Measurements from ENCODE around the gene INSRR. TPM values are rescaled to one million over a fixed set of nuclear protein-coding genes. Genes with fewer than 3 reads are reported as not detected.

The INSRR gene
- total RNA-seq, 2 experiments from 2014 or later: 0.12 to 0.20 TPM

DNA sequence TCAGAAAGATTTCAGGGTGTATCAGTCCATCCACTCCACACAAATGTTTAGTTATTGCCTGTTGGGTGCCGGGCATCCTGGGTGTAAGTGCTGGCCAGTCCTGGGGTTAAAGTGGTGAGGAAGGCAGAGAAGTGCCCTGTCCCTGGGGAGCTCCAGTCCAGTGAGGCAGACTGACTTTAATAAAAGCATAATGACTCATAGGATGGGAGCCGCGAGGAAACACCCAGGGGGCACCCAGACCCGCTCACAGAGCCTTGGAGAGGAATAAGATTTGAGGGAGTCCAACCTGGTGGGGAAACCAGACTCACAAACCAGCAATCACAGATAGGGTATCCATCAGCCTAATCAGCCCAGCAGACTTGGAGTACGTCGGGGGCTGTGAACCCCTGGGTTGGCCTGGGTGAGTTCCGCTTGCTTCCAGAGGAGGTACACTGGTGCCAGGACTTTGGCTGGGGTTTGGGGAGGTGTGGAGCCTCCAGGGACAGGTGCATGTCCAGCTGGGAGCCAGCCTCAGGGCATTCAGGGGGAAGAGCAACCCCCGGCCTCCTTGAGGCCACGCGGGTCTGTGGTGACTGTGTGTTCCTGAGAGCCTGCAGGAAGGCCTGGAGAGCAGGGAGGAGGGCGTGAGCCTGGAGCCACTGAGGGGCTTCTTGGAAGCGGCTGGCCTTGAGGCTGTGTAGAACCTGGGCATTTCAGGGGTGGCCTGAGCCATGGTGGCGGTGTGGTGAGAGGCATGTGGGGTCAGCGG lies 38.3 kb upstream of the INSRR start:
- Mint-ChIP-seq H3K27ac (no peak overlapping the region), H3K36me3 (no peaks in the 10 kb centered on the region), H3K4me3 (no peak overlapping the region), H3K9me3 (no peaks in the 10 kb centered on the region), H3K27me3 (peaks cover 57% of the 10 kb centered on the region), H3K4me1 (peaks cover 15% of the 10 kb centered on the region)
- DNase-seq: no peak

DNA sequence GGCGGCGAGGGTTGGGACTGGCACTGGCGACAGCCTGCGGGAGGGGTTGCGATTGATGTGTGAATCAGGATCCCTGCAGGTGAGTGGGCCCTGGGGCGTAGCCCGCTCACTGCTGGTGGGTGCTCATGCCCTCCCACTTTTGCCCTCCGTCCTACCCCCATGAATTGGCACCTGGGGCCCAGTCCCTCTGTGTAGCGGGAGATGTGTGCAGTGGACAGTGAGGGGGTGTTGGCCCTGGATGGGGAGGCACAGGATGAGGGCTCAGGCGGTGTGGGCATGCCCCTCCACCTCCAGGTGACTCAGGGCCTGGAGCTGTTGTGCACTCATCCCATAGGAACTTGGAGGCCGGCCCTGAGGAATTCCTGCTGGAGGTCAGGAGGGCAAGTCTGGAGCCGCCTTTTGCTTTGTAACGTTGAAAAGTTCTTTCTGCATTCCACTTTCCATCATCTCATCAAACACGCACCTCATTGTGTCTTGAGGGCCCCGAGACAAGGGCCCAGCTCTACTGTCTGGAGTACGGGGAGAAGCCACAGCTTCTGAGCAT lies 37.6 kb upstream of the INSRR start:
- no peak overlapping the region for H3K27ac Mint-ChIP-seq
- H3K9me3 Mint-ChIP-seq: no peaks in the 10 kb centered on the region
- H3K4me1 Mint-ChIP-seq: peaks cover 15% of the 10 kb centered on the region
- H3K27me3 Mint-ChIP-seq: peaks cover 64% of the 10 kb centered on the region
- no peak for DNase-seq
- H3K36me3 Mint-ChIP-seq: no peaks in the 10 kb centered on the region
- H3K4me3 Mint-ChIP-seq: no peak overlapping the region

DNA sequence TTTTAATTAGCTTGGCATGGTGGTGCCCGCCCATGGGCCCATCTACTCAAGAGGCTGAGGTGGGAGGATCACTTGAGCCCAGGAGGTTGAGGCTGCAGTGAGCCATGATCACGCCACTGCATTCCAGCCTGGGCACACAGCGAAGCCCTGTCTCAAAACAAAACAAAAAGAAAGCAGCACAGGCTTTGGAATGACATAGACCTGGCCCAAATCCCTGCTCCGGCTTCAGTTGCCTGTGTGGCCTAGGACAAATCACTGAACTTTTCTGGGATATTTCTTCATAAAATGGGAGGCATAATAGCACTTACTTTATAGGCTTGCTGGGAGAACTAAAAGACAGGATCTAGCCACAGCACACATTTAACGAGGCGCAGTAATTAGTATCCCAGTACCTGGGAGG lies 37.0 kb upstream of the INSRR start:
- DNase-seq: no peak
- H3K4me1 Mint-ChIP-seq: peaks cover 15% of the 10 kb centered on the region
- H3K27ac Mint-ChIP-seq: no peak overlapping the region
- no peak overlapping the region for H3K4me3 Mint-ChIP-seq
- H3K27me3 Mint-ChIP-seq: peaks cover 70% of the 10 kb centered on the region
- H3K36me3 Mint-ChIP-seq: no peaks in the 10 kb centered on the region
- H3K9me3 Mint-ChIP-seq: no peaks in the 10 kb centered on the region

DNA sequence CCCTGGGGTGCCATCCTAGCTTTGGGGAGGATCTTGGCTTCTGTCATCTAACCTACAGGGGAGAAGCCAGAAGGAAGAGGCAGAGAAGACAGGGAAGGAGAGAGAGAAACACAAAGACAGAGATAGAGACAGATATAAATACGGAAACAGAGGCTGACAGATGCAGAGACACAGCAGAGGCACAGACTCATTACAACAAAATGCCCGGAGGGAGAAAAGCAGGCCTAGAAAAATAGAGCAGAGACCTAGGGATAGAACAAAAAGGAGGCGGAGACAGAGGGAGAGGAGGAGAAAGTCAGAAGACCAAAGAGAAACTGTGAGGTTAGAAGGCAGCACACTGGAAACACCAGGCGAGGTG lies 36.5 kb upstream of the INSRR start:
- no peak overlapping the region for H3K27ac Mint-ChIP-seq
- DNase-seq: no peak
- peaks cover 16% of the 10 kb centered on the region for H3K4me1 Mint-ChIP-seq
- H3K9me3 Mint-ChIP-seq: no peaks in the 10 kb centered on the region
- H3K27me3 Mint-ChIP-seq: peaks cover 75% of the 10 kb centered on the region
- no peak overlapping the region for H3K4me3 Mint-ChIP-seq
- H3K36me3 Mint-ChIP-seq: no peaks in the 10 kb centered on the region

DNA sequence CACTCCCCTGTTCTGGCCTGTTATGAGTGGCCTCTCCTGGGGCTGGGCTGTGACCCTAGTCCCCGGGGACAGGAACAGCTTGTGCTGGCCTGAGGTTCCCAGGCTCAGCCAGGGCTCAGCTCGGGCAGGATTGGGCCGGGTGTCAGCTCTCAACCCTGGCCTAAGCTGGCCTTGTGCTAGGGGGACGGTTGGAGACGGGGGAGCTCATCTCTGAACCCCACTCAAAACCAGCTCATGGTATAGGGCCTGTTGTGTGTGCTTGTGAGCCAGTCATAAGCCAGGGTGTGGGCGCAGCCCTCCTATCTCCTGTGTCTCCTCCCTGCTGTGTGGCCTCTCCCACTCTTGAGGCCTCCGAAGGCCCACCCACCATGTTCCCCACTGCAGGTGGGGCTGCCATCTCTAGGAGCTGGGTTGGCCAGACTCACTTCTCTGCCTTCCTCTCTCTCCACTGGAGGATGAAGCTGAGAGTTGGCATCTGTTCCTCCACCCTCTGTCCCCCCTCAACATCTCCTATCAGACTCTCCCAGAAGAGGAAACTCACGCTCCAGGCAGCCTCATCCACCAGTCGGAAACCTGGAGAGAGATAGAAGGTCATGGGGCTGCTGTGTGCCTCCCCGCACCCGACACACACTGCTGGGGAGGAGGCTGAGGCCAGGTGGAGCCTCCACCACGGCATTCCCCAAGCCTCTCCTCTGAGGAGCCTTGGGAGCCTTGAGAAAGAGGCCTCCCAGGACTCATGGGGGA lies 36.0 kb upstream of the INSRR start:
- Mint-ChIP-seq H3K4me3 (no peak overlapping the region), H3K9me3 (no peaks in the 10 kb centered on the region), H3K27ac (no peak overlapping the region), H3K4me1 (peaks cover 19% of the 10 kb centered on the region), H3K36me3 (no peaks in the 10 kb centered on the region), H3K27me3 (peaks cover 80% of the 10 kb centered on the region)
- no peak for DNase-seq

DNA sequence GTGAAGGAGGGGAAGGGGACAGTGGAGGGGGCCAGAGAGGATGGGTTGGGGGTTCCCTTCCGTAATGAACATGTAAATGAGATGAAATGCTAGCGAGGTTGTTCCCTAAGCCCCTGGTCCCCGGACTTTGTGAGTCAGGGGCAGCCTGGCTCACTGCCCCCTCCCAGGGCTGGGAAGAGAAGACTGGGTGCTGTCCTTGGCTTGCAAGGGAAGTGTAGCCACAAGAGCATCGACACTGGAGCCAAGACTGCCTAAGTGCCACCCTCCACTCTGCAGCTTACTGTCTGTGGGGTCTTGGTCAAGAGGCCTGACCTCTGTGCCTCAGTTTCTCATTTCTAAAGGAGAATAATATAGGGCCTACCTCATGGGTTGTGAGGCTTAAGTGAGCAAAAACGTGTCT lies 35.1 kb upstream of the INSRR start:
- no peaks in the 10 kb centered on the region for H3K9me3 Mint-ChIP-seq
- H3K36me3 Mint-ChIP-seq: no peaks in the 10 kb centered on the region
- peaks cover 19% of the 10 kb centered on the region for H3K4me1 Mint-ChIP-seq
- DNase-seq: no peak
- peaks cover 81% of the 10 kb centered on the region for H3K27me3 Mint-ChIP-seq
- no peak overlapping the region for H3K27ac Mint-ChIP-seq
- H3K4me3 Mint-ChIP-seq: no peak overlapping the region

DNA sequence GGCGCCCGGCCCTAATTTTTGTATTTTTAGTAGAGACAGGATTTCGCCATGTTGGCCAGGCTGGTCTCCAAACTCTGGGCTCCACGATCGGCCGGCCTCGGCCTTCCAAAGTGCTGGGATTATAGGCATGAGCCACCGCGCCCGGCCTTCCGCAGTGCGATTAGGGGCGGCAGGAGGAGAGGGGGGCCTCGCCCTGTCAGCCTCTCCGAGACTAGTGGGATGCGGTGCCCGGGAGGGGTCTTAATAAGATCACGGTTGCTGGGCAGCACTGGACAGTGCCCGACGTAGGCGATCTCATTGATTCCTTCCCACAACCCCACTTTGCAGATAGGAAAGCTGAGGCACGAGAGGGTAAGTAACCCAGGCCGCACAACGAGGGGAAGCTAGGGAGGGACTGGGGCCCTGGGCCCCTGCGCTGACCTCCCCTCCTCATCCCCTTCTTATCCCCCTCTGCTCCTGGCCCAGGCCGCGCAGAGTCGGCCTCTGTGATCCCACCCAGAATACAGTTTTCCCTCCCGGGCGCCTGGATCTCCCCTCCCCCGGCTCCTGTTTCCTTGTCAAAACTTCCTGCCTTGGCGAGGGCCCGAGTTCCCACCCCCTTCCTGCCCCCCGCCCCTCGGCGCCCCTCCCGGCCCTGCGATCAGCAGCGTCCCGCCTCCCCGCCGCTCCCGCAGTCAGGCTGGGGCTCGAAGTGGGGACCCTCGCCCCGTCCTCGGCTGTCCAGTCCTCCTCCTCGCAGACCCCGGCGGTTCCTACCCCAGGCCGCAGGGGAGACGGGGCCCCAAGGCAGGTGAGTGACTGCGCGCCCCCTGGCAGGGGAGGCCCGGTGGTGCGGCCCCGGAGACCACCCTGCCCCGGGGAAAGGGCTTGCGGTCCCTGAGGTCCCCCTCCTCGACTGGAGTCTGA lies 34.4 kb upstream of the INSRR start, which contains the start of gene PEAR1:
PEAR1 (plus strand) TSS at position 671 of the 906 bp plus-strand sequence. CDS start 10,209 bp downstream, outside the sequence.
- peak within 1 kb of the TSS; percentile 50 for H3K4me3 Mint-ChIP-seq
- no peaks in the 10 kb centered on the region for H3K36me3 Mint-ChIP-seq
- peaks cover 15% of the 10 kb centered on the region for H3K4me1 Mint-ChIP-seq
- H3K9me3 Mint-ChIP-seq: no peaks in the 10 kb centered on the region
- H3K27me3 Mint-ChIP-seq: peaks cover 79% of the 10 kb centered on the region
- DNase-seq: no peak
- H3K27ac Mint-ChIP-seq: no peak within 1 kb of the TSS

DNA sequence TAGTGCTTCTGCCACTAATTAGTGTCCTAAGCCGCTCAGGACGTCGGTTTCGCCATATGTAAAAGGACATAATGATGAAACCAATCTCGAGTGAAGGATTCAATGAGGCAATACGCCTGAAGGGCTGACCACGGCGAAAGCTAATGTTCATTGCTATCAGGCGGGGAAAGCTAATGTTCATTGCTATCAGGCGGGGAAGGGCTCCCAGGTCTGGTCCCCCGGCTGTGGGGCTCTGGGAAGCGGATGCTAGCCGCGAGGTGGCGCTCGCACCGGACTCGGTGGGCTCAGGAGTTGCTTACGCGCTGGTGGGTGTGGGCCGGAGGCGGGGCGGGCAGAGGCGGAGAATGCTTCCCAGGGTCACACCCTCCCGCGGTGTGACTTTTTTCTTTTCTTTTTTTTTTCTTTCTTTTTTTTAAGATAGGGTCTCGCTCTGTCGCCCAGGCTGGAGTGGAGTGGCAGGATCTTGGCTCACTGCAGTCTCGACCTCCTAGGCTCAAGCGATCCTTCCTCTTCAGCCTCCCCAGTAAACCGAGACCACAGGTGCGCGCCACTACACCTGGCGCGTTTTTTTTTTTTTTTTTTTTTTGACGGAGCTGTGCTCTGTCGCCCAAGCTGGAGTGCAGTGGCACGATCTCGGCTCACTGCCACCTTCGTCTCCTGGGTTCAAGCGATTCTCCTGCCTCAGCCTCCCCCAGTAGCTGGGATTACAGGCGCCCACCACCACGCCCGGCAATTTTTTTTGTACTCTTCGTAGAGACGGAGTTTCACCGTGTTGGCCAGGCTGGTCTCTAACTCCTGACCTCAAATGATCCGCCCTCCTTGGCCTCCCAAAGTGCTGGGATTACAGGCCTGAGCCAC lies 33.5 kb upstream of the INSRR start:
- H3K4me1 Mint-ChIP-seq: peaks cover 9% of the 10 kb centered on the region
- peak; percentile 90 for DNase-seq
- peaks cover 83% of the 10 kb centered on the region for H3K27me3 Mint-ChIP-seq
- no peaks in the 10 kb centered on the region for H3K9me3 Mint-ChIP-seq
- no peaks in the 10 kb centered on the region for H3K36me3 Mint-ChIP-seq
- H3K27ac Mint-ChIP-seq: no peak overlapping the region
- H3K4me3 Mint-ChIP-seq: peak overlapping the region; percentile 50

DNA sequence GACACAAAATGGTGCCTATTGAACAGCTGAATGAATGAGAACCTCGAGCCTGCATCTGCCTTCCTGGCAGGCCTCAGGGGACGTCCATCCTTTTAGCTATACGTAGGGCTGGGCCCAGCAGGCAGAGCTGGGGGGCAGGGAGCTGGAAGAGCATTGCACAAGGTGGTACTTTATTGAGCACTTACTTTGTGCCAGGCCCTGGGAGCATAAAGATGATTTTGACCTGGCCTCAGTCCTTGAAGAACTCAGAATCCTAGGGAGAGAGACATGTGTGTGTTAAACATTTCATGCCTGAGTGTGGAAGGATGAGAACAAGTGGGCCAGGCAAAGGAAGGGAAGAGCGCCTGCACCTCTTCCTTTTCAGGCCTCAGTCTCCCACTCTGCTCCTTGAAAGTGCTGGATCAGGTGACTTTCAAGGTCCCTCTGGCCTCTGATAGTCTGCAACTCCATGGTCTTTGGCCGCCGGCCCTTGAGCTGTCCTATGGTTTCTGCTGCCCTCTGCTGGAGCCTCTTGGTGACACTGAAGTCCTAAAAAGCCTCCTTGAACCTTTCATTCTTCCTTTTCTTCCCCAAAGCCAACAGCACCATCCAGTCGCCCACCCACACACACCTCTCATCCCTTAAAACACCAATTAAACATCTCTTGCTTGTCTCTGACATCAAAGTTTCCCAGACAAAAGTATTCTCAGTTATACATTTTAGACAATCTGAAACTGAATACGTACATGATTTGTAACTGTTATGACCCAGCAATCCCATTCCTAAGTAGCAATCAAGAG lies 31.1 kb upstream of the INSRR start:
- peaks cover 9% of the 10 kb centered on the region for H3K4me1 Mint-ChIP-seq
- H3K4me3 Mint-ChIP-seq: no peak overlapping the region
- peak; percentile 52 for DNase-seq
- no peaks in the 10 kb centered on the region for H3K36me3 Mint-ChIP-seq
- no peak overlapping the region for H3K27ac Mint-ChIP-seq
- no peaks in the 10 kb centered on the region for H3K9me3 Mint-ChIP-seq
- peaks cover 73% of the 10 kb centered on the region for H3K27me3 Mint-ChIP-seq

DNA sequence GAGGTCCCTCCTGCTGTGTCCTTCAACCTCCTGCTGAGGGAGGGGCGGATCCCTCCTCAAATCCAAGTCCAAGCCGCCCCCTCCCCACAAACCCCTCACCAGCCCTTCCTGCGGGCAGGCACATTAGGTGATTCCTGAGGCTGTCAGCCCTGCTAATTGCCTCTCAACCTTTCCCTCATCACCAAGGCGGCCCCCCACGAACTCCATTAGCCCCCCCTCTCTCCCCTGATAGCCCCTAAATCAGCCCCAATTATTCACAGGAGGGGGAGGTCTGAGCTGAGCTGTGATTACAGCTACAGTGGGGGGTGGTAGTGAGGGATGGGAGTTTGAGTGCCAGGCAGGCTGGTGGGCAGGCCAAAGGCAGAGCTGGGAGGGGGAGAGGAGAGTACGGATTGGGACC lies 28.8 kb upstream of the INSRR start:
- no peak overlapping the region for H3K4me3 Mint-ChIP-seq

DNA sequence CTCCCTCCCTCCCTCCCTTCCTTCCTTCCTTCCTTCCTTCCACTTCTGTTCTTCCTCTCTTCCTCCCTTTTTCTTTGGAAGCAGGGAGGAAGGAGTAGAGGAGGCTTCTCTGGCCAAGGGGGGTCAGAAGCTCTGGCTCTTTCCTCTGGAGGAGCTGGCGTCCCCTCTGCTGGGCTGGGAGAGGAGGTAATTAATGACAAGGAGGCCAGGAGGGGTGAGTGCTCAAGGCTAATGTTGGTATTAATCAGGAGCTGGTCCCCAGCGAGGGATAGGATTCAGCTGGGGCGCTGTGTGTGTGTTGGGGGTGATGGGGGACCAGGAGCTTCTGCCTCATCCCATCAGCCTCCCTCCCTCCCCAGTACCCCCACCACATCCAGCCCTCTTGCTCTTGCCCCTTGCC lies 28.4 kb upstream of the INSRR start:
- Mint-ChIP-seq H3K9me3 (no peaks in the 10 kb centered on the region), H3K27me3 (peaks cover 53% of the 10 kb centered on the region), H3K36me3 (no peaks in the 10 kb centered on the region), H3K27ac (no peak overlapping the region), H3K4me1 (peaks cover 4% of the 10 kb centered on the region), H3K4me3 (no peak overlapping the region)
- no peak for DNase-seq

More for the DNA sequence above, 28.8 kb upstream of the INSRR start:
- Mint-ChIP-seq H3K27ac (no peak overlapping the region), H3K9me3 (no peaks in the 10 kb centered on the region), H3K4me1 (peaks cover 4% of the 10 kb centered on the region), H3K27me3 (peaks cover 54% of the 10 kb centered on the region), H3K36me3 (no peaks in the 10 kb centered on the region)
- DNase-seq: no peak

DNA sequence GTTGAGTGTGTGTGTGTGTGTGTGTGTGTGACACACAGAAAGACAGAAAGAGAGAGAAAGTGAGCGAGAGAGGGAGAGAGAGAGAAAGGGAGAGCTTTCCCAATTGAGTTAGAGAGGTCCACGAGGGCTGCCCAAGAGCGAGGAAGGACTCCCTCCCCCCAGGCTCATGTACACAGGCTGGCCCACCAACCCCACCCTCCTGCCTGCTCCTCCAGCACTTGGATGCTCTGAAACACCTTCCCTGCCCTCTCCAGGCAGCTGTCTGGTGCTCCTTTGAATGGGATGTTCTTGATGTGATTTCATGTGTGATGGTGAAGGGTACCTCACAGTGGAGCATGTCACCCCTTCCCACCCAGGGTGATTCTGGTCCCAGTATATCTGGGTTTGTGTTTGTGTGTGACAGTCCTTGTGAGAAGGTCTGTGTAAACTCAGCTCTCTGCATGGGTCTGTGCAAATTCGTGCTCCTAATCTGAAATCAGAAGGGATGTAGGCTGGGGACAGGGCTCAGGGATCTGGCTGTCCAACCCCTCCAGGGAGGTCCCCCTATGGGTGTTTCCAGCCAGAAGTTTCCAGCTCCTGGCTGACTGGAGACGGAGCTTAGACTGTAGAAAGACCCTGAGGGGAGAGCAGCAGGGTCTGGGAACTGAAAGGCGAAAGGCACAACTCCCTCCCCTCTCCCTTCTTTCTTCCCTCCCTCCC lies 27.8 kb upstream of the INSRR start:
- no peak overlapping the region for H3K4me3 Mint-ChIP-seq
- H3K9me3 Mint-ChIP-seq: no peaks in the 10 kb centered on the region
- H3K36me3 Mint-ChIP-seq: no peaks in the 10 kb centered on the region
- no peak for DNase-seq
- no peak overlapping the region for H3K27ac Mint-ChIP-seq
- peaks cover 47% of the 10 kb centered on the region for H3K27me3 Mint-ChIP-seq
- H3K4me1 Mint-ChIP-seq: peaks cover 4% of the 10 kb centered on the region

DNA sequence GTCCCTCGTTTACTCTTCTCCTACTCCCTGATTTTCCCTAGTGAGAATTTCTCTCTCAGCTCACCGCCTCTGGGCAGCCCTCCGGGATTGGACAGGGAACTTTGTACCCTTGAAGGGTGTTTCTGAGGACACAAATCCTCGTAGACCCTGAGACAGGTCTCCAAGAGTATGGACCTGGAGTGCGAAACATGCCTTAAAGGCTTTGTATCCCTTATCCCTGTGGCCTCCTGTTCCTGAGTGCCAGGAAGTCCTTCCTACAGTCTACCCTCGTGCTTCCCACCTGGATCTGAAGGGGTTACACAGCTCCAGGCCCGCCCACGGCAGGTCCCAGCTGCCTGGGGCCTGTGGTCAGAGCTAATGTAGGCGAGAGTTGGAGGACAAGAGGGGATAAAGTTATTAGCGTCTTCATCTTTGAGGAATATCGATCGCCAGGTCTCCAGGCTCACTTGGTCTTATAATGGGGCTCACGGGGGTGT lies 27.0 kb upstream of the INSRR start:
- no peak for DNase-seq
- peaks cover 39% of the 10 kb centered on the region for H3K27me3 Mint-ChIP-seq
- no peaks in the 10 kb centered on the region for H3K9me3 Mint-ChIP-seq
- no peak overlapping the region for H3K27ac Mint-ChIP-seq
- H3K36me3 Mint-ChIP-seq: no peaks in the 10 kb centered on the region
- peaks cover 4% of the 10 kb centered on the region for H3K4me1 Mint-ChIP-seq
- no peak overlapping the region for H3K4me3 Mint-ChIP-seq

Data from activated naive CD8-positive, alpha-beta T cell treated with anti-CD3 and anti-CD28 coated beads for 36 hours (primary cell).